HG03139 (cell line): ENCODE measurements around the gene ARHGAP36.

ENCODE experiments used
- ATAC-seq: cut with Tn5 transposase; IDR thresholded peaks from one replicate; pipeline ENCODE4 v1.9.1; 2021; ENCODE audit not compliant: unreplicated experiment

The ARHGAP36 gene

DNA sequence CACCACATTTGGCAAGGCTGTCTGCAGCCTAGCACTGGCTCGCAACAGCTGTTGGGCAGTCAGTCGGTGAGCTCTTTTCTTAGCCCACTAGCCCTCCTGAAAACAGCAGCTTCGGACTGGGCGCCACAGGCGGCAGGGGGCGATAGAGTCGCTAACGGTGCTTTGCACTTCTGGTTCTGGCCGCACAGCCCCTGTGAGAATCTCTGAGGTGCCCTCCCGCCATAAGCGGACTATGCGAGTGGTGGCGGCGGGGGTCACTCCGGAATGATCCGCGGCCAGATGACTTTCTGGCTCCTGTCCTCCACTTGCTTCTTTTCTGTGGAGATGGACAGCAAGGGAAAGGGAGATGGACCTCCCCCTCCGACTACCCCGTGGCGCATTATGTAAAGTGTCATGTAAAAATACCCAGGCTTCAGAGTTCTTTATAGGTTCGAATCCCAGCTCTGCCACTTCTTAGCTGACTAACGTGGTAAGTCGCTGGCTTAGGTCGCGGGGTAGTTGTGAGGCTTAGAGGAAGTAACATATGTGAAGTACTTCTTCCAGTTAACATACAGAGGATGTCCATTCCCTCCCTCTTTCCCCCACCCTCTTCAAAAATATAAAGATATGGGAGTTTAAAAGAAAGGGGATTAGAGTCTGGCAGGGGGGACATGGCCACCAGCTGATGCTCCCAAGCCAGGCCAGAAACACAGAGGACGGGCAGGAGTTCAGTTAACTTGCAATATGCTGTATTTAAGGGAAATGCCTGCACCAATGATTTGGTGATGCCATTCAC is 11.0 kb downstream of the ARHGAP36 start:
- no peak for ATAC-seq

DNA sequence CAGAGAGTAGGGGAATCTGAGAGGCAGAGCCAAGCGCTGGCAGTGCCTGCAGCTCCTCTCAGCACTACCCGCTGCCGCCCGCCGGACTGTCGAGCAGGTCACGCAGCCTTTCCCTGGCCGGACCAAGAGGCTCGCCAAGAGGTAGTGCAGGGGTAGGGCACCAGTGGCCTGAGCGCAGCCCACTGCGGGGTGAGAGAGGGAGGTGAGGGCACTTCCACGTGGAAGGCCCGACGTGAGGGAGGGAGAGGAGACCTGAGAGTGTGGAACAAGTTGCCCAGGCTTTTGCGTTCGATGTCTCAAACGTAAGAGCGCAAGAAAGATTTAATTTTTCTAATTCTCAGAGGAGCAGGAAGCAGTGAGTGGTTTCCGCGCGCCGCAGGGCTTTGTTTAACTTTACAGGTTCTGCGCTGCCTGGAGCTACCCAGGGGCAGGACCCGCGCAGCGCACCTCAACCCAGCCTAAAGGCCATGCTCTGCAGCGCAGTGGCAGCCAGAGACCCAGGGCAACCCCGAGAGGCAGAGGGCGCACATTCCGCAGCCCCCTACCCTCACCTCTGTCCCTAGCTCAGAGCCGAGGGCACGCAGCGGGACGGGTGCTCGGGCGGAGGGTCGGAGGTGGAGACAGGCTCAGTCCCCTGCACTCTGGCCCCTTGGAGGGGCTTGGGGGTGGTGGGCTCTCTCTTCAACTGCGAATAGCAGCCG is 14.9 kb downstream of the ARHGAP36 start:
- no peak for ATAC-seq

DNA sequence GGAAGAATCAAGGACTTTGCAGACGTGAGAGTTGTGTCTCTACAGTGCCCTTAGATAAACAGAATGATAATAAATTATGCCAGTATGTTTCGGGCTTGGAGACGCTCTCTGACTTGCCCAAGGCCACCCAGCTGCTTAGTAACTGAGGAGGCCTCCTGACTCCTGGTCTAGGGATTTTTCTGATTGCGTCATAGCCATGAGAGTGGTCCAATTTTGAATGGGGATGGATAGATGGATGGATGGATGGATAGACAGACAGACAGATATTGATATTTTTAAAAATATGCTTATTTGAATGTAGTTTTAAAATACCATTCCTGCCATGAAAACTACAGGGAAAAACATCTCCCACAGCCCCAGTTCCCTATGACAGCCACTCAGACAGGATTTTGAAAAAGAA is 15.5 kb downstream of the ARHGAP36 start:
- no peak for ATAC-seq

DNA sequence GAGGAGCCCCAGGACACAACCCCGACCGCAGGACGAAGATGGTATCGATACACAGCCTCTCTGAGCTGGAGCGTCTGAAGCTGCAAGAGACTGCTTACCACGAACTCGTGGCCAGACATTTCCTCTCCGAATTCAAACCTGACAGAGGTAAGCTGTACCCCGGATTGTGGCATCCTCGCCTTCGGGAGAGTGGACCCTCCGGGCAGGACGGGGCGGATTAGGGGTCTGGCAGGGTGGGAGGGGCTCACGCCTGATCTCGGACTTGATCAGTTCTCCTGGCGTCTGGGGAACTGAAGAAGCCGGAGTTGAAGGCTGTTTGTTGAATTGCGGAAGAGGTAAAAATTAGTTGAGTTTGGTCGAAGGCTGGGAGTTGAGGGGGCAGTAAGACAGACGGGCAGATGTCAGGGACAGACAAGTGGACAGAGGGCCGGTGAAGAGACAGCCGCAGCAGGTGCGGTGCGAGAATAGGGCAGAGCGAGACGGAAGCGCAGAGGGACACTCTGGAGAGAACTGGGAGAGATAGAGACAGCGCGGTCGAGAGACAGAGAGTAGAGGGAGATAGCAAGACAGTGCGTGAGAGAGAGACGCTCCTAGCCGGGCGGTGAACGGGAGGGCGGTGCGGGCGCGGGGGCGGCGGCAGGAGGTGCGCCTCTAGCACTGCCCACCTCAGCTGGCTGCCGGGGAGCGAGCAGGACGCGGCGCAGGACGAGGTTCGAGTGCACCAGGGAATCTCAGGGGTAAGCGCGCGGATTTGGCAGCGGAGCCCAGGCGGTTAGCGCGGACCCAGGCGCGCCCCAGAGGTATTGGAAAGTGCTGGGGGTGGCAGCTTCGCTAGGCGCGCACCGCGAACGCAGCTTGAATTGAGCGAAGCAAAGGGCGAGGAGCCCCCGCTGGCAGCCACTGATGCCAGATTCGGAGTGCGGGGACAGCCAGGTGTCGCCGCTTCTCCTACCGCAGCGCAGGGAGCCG is 23.9 kb downstream of the ARHGAP36 start:
- ATAC-seq = no peak

DNA sequence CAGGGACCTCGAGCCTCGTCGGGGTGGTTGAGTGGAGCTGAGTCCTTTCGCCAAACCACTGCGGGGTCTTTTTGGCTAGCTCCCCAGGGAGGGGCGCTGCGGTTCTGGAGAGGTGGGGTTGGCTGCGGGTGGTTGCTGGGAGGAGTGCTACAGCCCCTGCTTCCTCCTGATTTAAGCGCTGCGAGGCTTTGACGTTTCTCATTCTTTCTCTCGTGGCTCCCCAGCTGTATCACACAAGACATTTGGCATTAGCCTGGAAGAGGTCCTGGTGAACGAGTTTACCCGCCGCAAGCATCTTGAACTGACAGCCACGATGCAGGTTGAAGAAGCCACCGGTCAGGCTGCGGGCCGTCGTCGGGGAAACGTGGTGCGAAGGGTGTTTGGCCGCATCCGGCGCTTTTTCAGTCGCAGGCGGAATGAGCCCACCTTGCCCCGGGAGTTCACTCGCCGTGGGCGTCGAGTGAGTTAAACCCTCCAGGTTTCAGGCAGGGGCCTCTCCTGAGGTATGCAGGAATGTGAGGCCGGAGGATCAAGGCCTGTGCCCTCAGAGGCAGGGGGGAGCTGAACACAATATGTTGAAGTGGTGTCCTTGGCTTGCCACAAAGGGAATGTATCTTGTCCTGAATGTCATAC is 25.5 kb downstream of the ARHGAP36 start:
- ATAC-seq = no peak

DNA sequence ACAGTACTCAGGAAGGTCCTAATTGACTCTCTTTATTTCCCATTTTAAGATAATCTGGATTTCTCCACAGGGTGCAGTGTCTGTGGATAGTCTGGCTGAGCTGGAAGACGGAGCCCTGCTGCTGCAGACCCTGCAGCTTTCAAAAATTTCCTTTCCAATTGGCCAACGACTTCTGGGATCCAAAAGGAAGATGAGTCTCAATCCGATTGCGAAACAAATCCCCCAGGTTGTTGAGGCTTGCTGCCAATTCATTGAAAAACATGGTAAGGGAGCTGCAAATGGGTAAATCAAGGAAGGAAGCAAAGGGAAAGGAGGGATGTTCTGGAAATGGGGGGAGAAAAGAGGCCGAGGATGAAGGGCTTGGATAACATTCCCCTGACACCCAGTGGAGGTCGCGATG is 26.0 kb downstream of the ARHGAP36 start:
- ATAC-seq = no peak

DNA sequence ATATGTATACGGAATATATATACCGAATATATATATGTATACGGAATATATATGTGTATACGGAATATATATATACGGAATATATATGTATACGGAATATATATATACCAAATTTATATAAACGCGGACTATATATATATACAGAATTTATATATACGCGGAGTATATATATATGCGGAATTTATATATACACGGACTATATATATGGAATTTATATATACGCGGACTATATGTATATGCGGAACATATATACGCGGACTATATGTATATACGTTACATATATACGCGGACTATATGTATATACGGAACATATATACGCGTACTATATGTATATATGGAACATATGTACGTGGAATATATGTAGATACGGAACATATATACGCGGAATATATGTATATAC is 78.6 kb downstream of the ARHGAP36 start:
- no peak for ATAC-seq

DNA sequence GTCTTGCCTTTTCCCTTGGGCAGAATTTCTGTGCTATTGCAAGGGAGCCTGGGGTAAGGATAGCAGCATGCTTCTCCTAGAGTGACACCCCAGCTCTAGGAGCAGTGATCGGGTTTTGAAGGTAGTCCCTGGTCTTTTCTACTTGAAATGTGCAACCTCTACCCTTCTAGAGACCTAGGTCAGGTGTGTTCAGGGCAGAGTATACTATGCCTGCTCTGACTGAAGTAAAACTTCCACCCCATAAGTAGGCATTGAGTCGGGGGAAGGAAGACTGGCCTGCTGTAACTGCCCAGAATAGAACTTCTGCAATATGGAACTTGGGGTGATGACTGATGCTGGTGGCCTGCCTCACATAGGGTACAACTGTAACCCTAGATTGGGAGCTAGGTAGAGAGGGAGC is 80.9 kb downstream of the ARHGAP36 start:
- ATAC-seq = no peak
